GM19467 (cell line): Measurements from ENCODE around the gene OR5H1.
"Not testable (repeated sequence)": the region's sequence is repeated elsewhere in the genome, so short reads cannot be mapped to it uniquely, and the experiment has no call there.

ENCODE experiments used
- ATAC-seq: cut with Tn5 transposase; IDR thresholded peaks from one replicate; pipeline ENCODE4 v1.9.1; 2021; ENCODE audit warnings: mild to moderate bottlenecking, moderate library complexity; ENCODE audit not compliant: unreplicated experiment

OR5H1 gene

GRCh38 chr3:98130421-98130820 lies at the start of gene OR5H1:
Gene OR5H1, plus strand, starts transcription at chr3:98130721. Its CDS starts 1,977 bp downstream, at chr3:98132698.
- ATAC-seq: no peak

DNA sequence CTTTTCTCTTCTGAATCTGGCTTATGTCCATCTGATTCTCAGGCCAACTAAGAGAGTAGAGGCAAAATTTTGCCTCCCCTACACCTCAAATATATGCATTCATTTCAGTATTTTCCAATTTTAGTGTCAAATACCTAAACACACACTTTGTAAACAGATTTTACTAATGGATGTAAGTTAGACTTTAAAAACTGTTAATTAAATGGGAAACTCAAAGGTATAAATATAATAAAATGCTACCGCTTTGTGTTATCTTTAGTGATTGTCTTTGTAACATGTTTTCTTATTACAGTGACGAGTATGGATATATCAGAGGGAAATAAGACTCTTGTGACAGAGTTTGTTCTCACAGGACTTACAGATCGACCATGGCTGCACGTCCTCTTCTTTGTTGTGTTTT lies 43.6 kb upstream of the OR5H1 start, which contains the start of gene OR5AC2:
OR5AC2 (plus strand) TSS at position 301 of the 400 bp plus-strand sequence; CDS start at position 301, 0 bp downstream.
- ATAC-seq: no peak

DNA sequence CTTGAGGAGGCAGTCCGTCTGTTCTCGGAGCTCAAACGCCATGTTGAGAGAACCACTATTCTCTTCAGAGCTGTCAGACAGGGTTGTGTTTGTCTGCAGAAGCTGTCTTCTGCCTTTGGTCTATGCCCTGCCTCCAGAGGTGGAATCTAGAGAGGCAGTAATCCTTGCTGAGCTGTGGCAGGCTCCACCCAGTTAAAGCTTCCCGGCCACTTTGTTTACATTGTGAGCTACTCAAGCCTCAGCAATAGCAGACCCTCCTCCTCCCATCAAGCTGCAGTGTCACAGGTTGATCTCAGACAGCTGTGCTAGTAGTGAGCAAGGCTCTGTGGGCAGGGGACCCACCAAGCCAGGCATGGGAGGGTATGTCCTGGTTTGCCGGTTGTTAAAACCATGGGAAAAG lies 34.6 kb upstream of the OR5H1 start:
- no peak for ATAC-seq

GRCh38 chr3:98099848-98100247 lies 30.7 kb upstream of the OR5H1 start:
- ATAC-seq: no peak

GRCh38 chr3:98108162-98108561 lies 22.4 kb upstream of the OR5H1 start:
- no peak for ATAC-seq

DNA sequence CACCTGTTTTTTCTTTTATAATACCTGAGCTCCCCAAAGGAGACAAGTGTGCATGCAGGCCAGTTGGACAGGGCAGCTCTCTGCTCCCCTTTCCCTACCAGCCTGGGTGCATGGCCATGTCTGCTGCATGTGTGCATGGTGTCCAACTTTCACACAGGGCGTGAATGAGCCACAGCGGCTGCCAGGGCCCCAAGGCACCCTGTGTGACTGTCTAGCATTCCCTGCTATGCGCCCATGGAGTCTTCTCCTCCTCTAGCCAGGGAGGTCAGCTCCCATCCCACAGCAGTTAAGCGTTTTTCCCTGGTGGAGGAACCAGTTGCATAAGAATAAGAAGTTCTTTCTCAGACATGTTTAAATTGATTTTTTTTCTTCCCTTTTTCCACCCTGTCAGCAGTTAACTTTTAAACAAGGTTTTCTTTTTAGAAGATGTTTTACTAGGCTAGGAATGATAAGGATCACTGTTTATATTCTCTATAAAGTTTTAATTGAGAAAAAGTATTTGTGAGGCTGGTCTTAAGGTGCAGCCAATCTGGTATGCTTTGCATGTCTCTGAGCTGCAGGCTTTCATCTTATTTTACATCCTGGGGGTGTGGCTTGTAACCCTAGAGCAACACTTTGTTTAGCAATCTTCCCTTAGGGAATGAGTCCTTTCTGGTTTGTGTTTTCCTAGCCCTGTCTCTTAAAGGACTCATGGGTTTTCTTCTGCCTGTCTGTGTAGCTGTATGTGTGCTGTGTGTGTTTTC lies 20.5 kb upstream of the OR5H1 start:
- no peak for ATAC-seq

DNA sequence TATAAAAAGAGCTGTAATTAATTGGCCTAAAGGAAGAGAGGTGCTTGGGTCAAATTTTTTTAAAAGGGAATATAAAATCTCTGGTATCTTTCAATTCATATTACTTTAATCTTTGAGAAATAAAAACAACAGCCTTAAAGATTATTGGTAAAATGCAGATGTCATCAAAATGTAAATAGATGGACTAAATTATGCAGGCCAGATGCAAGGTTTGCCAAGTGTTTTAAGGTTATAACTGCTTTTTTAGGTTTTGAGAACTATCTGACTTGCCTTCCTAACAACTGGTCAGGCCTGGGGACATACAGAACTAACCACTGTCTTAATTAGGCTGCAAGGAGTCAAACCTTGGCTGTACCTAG lies 20.0 kb upstream of the OR5H1 start:
- ATAC-seq: no peak

DNA sequence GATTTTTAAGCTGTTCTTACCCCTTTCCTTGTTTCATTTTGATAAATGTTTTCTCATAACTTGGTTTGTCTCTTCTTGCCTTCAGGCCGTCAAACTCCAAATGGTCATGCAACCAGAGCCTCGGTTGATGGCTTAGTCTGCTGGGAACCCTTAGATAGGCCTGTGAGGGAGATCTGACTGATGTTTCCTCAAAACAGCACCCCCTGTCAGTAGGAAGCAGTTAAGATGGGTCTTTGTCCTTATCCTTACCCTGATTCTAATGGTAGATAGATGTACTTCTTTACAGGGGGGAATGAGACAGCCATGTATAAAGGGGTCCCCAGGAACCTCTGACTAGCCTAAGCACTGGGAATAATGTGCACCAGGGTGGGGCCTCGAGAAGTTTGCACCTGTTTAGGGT lies 16.3 kb upstream of the OR5H1 start:
- ATAC-seq: no peak

GRCh38 chr3:98115717-98116116 lies 14.8 kb upstream of the OR5H1 start:
- ATAC-seq: no peak

DNA sequence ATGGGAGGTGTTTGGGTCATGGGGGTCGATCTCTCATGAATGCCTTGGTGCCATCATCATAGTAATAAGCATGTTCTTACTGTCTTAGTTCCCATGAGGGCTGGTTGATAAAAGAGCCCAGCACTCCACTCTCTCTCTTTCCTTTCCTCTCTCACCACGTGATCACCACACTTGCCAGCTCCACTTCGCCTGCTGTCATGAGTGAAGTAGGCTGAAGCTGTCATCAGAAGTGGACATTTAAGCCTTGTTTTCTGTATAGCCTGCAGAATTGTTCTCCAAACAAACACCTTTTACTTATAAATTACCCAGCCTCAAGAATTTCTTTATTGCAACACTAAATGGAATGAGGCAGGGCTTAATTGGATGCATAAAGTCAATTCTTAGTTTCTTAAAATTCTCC lies 6.1 kb downstream of the OR5H1 start:
- no peak for ATAC-seq

GRCh38 chr3:98137826-98138557 lies 7.5 kb downstream of the OR5H1 start:
- ATAC-seq: not testable (repeated sequence)

GRCh38 chr3:98140531-98140930 lies 10.0 kb downstream of the OR5H1 start:
- no peak for ATAC-seq

- no peak for ATAC-seq
These were observed 16.7 kb downstream of the OR5H1 start, which contains the start of gene OR5H14 for GRCh38 chr3:98147179-98147578. Gene OR5H14, plus strand, starts transcription at chr3:98147479. Its CDS starts 1,907 bp downstream, at chr3:98149386.

DNA sequence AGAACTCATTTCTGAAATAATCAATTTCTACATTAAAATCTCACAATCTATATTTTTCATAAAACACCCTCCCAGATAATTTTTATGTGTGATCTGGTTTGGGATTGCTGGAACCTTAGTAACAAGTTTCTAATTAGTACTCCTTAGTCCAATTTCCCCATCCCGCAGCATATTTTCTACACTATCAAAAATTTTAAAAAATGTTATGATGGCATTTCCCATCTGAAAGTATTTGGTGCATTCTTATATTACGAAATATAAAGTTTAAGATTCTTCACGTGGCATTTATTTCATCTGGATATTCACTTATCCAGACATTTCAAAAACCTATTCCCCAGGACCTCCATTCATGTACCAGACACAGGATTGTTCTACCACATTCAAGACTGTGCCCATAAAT lies 18.2 kb downstream of the OR5H1 start:
- ATAC-seq: no peak

DNA sequence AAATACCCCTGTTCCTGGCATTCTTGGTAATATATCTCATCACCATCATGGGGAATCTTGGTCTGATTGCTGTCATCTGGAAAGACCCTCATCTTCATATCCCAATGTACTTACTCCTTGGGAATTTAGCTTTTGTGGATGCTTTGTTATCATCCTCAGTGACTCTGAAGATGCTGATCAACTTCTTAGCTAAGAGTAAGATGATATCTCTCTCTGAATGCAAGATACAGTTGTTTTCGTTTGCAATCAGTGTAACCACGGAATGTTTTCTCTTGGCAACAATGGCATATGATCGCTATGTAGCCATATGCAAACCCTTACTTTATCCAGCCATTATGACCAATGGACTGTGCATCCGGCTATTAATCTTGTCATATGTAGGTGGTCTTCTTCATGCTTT lies 18.9 kb downstream of the OR5H1 start:
- not testable (repeated sequence) for ATAC-seq

DNA sequence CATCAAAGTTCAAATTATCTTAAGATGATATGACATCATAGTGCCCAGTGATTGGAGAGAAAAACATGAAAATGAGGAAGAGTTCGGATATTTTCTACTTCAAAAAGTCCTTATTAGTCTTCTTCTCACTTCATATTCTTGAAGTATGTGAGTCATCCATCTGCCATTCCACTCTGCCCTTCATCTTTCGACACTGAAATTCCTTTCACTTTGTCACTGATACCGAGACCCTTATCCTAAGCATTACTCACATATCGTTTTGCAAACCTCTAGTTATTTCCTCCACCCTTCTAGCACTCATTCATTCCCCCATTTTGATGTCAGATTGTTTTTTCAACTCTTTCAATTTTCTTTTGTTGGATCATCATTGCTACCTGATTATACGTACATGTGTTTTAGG lies 20.7 kb downstream of the OR5H1 start:
- ATAC-seq: no peak

- ATAC-seq: no peak
These were observed 35.9 kb downstream of the OR5H1 start, which contains the start of gene OR5H15 for GRCh38 chr3:98166396-98166795. Gene OR5H15, plus strand, starts transcription at chr3:98166696. Its CDS starts 2,004 bp downstream, at chr3:98168700.

DNA sequence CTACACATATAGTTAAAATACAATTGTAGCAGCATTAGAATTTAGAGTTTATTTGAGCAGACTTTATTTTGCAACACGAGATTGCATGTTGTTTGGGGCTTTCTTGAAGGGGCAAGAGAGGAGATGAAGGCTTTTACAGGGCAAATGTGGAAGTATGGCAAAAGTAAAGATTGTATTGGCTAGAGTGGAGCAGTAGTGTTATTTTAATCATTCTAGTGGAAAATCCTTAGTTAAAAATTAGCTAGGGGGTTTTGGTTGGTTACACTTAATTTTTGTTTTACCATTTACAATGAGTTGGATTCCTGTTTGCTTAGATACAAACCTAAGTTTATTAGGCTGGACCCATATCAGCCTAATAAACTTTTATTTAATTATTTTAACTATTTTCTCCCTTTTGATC lies 40.5 kb downstream of the OR5H1 start:
- ATAC-seq: no peak

- no peak for ATAC-seq
These were observed 42.1 kb downstream of the OR5H1 start for GRCh38 chr3:98172621-98173020.

DNA sequence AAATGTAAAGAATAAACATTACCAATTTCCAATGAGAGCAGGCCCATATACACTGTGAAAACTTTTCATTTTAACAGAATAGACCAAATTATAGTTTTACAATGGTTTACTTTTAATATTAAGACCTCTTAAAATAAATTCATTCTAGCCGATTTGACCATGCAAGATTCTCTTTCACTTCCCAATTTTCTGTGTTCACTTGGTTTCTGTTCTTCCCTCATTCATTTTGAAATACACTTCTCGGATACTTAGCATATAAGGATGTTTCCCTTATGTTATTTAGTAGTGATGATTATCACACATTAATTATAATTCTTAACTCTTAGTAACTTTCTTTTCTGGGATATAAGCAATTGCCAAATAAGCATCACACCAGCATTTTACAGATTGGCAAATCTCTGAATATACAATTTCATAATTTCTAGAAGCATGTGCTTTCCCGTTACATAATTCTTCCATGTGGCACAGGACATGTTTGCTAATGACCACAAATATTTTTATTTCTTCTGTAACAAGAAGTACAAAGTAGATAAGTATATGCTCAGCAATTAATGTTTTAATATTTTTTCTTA lies 49.9 kb downstream of the OR5H1 start:
- ATAC-seq: no peak

GRCh38 chr3:98182196-98182595 lies 51.7 kb downstream of the OR5H1 start:
- no peak for ATAC-seq

DNA sequence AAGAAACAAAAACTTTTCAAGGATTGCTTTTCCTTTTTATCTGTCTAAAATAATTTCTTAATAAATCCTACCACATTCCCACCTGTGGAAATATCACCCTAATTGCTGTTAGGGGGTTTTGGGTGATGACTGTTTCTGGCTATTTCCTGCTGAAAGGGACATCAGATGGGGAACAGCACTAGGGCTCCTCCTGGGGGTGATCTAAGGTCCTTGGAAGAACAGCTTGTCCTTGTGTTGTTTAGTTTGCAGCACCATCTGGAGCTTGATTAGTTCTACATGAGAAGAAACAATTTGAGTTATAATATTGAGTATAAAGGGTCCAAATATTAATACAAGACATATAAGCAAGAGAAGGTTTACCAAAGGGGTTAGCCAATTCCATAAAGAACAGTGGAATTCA lies 54.7 kb downstream of the OR5H1 start:
- ATAC-seq: no peak
